NOMO-1 (cell line): ENCODE results near the gene HBA2.
"Not testable (repeated sequence)": the region's sequence is repeated elsewhere in the genome, so short reads cannot be mapped to it uniquely, and the experiment has no call there.

Experiments
- DNase-seq, 2 experiments: peaks; one replicate each; lab custom pipeline; 2025; ENCODE audit not compliant: unreplicated experiment in 2 of 2; lab: John Stamatoyannopoulos, UW

The HBA2 gene

GRCh38 chr16:154217-155030 lies 18.3 kb upstream of the HBA2 start:
- no peak for DNase-seq

GRCh38 chr16:155031-155398 lies 17.7 kb upstream of the HBA2 start:
- no peak for DNase-seq

- no peak for DNase-seq
Observed at GRCh38 chr16:159136-159849, 13.4 kb upstream of the HBA2 start.

- not testable (repeated sequence) for DNase-seq
Observed at GRCh38 chr16:160242-160641, 12.4 kb upstream of the HBA2 start.

- DNase-seq, result no peak
Observed at GRCh38 chr16:160691-161190, 11.9 kb upstream of the HBA2 start.

- DNase-seq, result no peak
Observed at GRCh38 chr16:162271-162991, 10.2 kb upstream of the HBA2 start.

- DNase-seq, result not testable (repeated sequence)
Observed at GRCh38 chr16:163139-163538, 9.5 kb upstream of the HBA2 start.

- DNase-seq, result not testable (repeated sequence)
Observed at GRCh38 chr16:163696-164095, 9.0 kb upstream of the HBA2 start.

- not testable (repeated sequence) for DNase-seq
Observed at GRCh38 chr16:164134-164823, 8.4 kb upstream of the HBA2 start.

- no peak for DNase-seq
Observed at GRCh38 chr16:164827-165538, 7.7 kb upstream of the HBA2 start.

GRCh38 chr16:165539-166374 lies 6.9 kb upstream of the HBA2 start, which contains the start of gene HBM:
Gene HBM, plus strand, starts transcription at chr16:165978. Its CDS starts 20 bp downstream, at chr16:165998.
- no peak for DNase-seq

- DNase-seq, result no peak
Observed at GRCh38 chr16:166375-167121, 6.1 kb upstream of the HBA2 start.

- no peak for DNase-seq
Observed at GRCh38 chr16:167122-167690, 5.5 kb upstream of the HBA2 start.

- no peak for DNase-seq
Observed at GRCh38 chr16:168424-168823, 4.3 kb upstream of the HBA2 start.

- no peak for DNase-seq
Observed at GRCh38 chr16:169014-169413, 3.7 kb upstream of the HBA2 start.

- not testable (repeated sequence) for DNase-seq
Observed at GRCh38 chr16:170088-170507, 2.6 kb upstream of the HBA2 start.

GRCh38 chr16:170788-171187 lies 1.9 kb upstream of the HBA2 start:
- DNase-seq, result no peak

- not testable (repeated sequence) for DNase-seq
Observed at GRCh38 chr16:173211-173854, 657 bp downstream of the HBA2 start.
